Kidney capillary endothelial cell (primary cell): ENCODE data around the gene RALB.

Experiments
- DNase-seq: peaks from one replicate; pipeline ENCODE4 v3.0.0-alpha.2; 2018; ENCODE audit warnings: low spot score

The RALB gene, protein sequence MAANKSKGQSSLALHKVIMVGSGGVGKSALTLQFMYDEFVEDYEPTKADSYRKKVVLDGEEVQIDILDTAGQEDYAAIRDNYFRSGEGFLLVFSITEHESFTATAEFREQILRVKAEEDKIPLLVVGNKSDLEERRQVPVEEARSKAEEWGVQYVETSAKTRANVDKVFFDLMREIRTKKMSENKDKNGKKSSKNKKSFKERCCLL

DNA sequence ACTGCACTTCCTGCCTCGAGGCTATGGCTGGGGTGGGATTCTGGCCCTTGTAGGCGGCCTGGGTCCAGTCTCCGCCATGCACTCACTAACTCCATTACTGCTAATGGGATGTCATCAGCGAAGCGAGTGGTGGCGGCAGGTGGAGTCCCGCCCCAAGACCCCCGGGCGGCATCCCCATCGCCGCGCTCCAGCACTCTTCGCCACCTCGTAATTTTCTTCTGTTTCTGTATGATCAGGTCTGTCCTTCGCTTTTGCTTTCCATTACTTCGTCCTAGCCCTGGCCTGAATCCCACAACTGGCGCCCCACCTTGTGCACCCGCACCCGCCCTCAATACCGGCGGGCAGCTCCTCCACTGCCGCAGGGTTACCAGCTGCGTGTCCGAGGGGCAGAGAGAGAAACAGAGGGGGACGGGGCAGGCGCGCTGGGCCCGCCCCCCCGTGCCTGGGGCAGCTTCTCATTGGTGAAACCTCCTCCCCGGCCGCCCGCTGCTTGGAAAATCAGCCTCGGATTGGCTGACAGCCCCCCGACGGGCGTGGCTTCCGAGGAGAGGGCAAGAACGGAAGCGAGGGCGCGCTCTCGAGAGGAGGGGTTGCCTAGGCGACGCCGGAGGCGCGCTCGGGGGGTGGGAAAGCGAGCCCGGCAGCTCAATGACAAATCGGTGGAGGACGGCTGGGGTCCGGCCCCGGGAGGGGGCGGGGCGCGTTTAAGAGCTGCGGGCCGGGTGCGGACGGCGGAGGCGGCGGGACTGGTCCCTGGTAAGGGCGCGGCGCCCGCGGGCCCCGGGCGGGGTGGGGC, at the start of gene RALB:
Gene RALB, plus strand, starts transcription at position 628 of the 796 bp plus-strand sequence. CDS start 25,813 bp downstream, outside the sequence.
- peak; percentile 96 for DNase-seq

DNA sequence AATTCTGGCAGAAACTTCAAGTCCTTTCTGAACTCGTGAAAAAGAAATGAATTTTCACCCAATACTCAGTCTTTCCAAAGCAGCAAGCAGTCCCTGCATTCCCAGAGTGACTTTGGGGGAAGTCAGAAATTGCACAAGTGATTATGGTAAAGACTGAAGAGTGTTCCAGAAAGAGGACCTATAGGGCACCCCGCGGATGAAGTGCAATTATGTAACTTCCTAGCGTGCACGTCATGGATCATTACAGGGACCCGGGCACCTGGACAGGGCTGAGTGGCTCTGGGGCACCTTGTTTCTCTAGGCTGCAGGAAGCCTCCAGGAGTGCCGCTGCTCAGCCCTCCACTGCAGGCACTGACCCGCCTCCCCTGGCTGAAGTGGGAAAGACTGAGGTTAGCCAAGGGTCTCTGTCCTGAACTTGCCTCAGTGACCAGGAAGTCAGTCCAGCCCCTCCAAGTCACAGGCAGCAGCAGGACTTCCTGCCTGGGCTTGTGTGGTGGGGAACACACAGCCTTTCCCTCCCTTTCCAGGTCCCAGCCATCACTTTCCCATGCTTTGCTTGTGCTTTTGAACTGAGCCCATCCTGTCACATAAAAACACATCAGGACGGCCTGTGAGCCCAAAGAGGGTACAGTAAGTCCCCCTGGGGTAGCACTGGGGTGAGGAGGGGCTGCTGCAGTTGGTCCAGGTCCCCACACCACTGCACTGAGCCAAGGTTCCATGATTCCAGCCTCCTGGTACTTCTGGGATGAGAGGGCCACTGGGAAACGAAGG, 49.2 kb upstream of the RALB start:
- no peak for DNase-seq

DNA sequence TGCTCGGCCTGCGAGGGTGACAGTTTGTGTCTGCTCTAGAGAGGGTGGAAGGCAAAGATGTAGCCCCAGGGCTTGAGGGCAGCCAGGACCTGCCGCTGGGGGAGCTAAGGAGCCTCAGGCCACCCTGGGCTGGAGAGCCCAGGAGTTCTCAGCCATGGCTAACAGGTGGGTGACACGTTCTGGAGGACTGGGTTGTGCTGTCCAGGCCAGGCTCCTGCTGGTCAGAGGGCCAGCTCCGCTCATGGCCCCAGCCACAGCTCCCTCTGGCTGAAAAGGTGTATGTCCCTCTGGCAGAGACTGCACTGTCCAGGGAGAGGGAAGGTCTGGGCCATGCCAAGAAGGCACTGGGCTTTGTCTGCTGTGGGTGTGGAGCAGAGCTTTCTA, 48.6 kb upstream of the RALB start:
- no peak for DNase-seq

DNA sequence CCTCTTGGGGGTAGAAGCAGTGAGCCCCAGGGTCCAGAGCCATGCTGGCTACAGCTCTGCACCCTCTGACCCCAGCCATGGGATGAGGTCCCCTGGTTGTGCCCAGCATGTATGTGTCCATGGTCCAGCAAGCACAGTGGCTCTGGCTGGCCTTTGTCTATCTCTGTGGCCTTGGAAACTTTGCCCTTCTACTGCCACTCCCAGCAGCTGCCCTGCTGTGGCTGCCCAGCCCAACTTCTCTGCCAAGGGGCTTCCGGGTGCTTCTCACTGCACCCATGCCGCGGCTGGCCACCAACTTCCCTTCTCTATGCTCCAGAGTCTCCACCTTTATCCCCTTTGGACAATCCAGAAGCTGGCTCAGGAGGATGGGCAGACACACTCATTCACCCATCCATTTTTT, 48.2 kb upstream of the RALB start:
- no peak for DNase-seq

DNA sequence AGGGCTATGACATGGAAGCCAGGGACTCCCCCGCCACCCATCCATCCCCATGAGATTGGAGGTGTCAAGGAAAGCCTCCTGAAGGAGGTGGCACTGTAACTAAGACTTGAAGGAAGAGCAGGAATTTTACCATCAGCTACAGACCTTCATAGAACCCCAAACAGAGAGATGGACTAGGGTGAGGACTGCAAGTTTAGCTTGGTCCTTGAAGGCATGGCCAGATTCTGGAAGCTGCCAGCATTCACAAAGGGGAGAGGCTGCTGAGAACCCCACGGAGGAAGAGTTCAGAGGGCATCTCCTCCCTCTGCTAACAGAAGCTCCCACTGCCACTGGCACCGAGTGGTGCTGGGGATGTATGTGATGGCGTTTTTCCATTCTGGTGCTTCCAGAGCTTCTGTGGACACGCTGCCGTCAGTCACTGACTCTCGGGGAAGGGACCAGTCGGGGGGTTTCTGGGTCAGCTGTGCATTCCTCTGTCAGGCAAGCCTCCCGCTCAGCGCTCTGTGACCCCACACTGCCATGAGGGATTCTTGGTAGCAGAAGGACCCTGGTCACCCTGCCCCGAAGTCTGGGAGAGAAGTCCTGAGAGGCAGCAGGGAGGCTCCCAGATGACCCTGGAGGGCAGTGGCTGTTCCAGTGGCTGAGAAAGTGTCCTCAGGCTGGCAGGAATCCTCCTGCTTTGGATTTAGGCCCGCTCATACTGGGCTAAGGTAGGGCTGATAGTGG, 47.5 kb upstream of the RALB start:
- no peak for DNase-seq

DNA sequence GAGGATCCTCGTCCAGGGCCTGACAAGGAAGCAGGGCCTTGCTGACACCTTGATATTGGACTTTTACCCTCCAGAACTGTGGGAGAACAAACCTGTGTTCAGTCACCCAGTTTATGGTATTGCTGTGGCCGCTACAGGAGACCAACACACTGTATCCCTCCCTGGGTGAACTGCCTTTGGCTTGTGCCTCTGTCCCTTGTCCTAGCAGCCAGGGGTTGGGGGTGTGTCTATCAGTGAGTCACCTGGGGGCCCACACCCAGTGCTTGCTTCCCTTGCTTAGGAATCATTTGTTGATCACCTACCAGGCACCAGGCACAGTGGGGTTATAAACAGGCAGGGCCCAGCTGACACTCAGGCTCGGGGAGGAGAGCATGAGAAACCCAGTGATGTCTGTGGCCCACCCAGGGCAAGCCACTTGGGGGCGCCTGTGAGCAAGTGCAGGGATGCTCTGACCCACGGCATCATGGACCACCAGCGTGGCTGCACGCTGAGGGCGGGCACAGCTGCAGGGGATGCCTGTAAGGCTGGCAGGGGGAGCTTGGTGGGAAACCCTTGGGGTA, 46.5 kb upstream of the RALB start:
- no peak for DNase-seq

DNA sequence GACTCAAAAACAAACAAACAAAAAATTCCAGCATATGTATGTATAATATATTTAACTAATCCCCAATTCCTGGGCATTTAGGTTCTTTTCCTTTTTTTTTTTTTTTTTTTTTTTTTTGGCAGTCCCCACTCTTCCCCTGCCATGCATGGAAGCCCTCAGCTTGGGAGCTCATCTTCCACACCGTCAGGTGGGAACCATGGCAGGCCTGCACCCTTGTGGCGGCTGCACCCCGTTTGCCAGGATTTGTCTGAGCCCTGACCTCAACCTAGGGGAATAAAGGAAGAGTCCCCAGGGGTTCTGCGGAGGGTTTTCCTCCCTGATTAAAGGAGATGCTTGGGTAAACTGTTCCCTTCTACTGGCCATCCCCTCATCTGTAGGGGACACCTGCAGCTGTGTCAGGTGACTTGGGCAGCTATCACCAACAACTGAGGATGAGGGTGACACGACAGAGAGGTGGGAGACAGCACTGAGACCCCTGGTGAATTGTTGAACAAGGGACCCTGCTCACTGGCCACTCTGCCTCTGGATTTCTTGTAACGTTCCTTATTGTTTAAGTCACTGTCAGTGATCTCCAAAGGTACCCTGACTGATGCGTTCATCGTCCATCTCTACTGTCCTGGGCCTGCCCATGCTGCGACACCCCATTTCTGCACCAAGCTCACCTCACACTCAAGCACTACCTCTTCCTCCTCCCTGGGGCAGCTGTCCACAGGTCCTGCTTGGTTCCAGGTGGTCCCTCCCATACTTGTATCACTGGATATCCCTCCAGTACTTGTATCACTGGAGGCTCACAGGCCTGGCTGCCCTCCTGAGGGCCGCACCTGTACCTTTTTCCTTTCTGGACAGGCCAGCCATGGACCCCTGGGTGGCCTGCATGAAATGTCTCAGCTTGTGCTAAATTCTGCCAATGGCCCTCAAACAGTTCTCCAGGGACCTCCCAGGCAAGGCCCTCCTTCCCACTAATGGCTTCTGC, 44.0 kb upstream of the RALB start:
- no peak for DNase-seq

DNA sequence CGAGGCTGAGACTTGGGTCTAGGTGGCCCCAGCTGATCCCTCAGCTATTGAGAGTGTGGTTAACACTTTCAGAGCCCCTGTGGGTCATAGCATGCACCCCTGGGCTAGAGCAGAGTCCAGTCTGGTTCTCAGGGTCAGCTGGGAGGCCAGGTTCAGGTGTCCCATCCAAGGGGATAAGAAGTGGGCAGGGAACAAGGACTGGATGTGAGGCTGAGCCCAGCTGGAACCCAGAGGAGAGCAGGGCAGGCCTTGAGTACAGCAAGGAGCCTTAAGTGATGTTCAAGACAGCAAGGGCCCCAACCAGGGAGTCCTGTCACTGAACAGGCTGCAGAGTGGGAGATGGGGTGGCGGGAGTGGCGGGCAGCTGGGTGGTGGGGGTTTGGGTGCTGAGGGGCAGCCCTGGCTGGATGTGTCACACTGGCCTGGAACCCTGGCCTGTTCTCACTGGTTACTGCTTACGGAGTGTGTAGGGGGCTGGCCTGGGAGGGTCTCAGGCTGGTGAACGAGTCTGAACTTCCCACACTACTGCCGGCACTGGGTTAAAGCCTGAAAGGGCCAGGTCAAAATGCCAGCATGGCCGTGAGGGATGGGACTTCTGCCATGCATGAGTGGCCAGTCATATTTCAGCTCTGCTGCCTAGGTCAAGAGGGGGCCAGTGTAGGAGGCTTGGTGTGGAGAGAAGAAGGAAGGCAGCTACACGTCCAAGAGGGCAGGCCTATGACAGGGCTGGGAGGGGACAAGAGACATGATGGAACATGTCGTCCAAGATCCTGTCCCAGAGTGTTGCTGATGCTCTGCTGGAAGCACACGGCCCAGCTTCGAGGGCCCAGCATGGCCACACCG, 43.0 kb upstream of the RALB start:
- no peak for DNase-seq

DNA sequence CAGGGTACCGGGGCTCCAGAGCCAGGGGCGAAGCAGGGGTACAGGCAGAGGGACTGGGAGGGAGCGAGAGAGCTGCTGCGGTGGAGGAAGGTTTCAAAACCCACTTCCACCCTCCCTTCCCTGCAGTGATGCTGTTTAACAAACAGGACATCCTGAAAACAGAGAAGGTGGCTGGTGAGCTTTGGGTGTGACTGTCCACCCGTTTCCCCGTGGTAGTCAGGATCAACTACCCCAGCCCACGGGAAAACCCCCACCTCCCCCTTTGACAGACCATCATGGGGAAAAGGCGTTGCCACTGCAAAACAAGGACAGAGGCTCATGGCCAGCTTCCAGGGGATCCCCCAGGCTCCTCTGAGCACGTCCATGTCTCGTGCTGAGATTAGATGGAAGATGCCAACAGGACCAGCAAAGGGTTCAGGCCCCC, 42.4 kb upstream of the RALB start:
- DNase-seq, result no peak

DNA sequence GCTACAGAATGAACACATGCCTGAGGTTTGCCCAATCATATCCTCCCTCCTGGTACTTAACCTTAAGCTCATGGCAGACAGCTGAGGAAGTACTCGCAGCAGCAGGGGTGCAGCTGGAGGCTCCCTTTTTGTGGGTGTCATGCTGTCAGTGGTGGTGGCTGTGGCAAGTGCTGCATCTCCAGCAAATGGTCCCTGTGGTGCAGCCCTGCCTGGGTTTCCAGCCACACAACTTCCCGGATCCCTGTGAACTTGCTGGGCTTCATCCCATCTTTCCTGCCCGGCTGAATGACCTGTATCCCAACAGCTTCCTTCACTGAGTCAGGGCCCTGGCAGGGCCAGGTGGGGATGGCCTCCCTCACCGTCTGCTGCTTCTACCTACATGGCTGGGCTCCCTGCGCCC, 34.5 kb upstream of the RALB start:
- DNase-seq, result no peak

DNA sequence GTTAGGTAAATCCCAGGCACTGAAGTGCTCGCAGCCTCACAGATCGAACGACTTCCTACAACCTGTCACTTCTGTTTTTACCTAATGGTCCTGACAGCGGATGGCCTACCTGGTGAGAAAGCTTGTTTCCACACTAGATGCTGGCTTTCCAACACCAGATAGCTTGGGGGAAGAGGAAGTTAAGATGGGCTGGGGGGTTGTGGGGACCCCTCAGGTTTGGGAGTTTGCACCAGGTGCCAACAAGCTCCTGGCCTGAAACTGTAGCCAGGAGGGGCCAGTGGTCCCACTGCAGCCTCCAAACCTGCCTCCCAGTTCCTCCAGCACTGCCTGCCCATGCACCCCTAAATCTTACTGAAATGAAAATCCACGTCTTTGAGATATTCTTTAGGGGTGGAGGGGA, 33.4 kb upstream of the RALB start:
- no peak for DNase-seq

DNA sequence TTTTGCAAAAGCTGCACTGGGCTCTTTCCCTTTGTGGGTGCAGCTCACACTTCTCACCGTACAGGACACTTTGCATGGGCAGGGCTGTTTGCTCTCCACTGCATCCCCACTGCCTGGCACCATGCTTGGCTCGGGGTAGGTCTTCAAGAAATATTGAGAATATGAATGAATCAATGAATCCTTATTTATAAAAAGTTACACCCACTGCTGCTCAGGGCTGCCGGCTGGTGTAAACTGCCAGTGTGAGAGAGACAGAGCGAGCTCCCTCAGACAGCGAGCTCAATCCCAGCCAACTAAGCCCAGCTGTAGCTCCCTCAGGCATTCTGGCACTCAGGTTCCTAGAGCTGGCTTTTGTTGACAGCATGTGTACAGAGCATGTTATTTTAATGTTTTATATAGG, 32.9 kb upstream of the RALB start:
- no peak for DNase-seq

DNA sequence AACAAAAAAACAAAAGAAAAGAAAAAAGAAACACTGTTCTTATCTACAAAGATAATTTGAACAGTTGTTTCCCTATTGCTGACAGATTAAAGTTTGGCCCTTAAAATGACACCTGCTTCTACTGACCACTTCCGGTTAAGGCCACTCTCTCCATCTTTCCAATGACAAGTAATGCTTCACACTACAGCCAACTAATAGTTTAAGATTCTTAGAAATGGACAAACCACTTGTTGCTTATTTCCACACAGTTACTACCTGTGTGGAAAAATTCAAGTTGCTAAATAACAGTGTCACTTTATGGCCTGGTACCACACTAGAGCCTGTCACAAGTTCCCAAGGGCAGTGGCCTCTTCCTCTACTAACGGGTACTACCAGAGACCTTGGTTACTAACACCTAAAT, 31.9 kb upstream of the RALB start:
- no peak for DNase-seq

DNA sequence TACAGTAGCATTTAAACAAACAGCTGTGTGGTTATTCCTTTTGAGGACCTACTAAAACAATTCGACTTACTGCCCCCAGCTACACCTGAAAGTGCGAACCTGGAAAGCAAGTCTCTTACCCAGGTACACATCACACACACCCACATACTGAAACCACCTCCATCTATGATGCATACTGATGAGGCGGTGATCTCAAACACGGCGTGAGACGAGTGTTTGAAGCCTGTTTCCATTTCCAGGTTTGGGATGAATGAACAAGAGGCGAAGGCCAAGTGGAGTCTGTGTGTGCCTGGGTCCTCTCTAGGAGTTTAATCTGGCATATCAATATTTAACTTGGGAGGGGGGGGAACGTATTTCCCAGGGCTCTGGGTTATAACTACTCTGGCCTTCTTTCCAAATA, 31.0 kb upstream of the RALB start:
- no peak for DNase-seq

DNA sequence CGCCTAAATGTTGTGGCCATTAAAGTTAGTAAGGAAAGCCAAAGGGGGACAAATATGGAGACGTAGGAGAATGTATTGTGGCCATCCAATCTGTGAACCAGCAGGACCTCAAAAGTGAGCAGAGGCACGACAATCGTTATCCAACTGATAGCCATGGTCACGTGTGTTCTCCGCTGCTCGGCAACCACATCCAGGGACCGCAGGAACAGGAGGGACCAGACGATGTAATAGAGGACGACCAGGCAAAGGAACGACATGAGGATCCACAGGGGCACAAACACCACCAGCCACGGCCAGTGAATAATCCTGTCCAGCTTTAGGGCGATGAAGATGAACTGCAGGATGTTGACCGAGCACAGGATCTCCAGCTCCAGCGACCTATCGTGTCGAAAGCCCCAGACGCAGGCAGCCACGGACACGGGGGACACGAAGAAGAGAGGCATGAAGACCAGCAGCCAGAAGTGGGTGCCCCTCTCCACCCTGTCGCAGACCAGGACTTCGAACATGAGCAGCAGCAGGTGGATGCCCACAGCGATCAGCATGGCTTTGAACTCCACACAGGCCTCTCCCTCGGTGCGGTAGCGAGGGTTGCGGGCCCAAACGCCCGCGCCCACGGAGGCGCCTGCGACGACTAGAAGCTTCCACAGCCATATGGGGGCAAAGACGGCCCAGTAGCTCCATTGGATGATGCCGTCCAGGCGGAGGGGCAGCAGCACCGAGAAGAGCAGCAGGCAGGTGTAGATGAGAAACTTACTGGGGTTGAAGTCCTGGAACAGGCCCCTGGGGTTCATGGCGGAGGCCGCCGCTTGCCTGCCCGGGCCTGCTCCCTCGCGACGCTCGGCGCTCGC, 30.2 kb upstream of the RALB start:
- DNase-seq, result no peak

DNA sequence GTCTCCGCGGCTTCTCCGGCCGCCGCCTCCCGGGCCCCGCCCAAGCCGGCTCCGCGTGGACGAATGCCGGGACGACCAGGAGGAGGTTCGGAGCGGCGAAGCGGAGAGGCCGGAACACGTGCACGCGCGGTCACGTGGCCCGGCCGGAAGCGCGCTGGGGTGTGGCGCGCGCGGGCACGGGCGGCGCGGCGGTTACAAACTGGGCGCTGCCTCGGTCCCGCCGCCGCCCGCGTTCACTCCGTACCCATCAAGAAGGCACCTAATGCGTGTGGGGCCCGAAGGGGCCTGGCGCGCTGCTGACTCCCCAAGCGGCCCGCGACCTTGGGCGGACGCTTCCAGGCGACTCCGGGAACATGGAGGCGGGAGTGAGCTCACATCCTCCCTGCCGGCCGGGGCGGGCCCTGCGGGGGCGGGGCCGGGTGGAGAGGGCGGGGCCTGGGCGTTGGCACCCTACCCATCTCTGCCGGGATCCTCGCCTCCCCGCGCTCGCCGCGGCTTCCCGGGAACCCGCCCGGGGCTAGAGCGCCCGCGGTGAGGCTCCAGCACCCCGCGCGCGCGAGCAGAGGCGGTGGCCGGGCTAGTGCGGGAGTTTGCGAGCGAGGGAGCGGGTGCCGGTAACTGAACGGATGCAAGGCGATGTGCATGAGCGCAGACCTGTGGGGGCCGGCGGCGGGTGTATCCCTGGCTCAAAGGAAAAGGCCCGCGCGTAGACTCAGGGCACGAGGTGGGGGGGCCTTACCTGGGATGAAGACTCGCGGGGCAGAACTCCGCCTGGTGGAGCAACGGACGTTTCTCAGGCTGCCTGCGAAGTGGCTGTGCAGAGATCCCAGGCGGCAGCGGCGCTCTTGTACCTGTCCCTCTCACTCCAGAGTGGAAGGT, 29.4 kb upstream of the RALB start, which contains the start of gene TMEM185B:
Gene TMEM185B, minus strand, starts transcription at position 367 of the 879 bp plus-strand sequence. CDS start 424 bp downstream, outside the sequence.
- DNase-seq, result peak; percentile 77

DNA sequence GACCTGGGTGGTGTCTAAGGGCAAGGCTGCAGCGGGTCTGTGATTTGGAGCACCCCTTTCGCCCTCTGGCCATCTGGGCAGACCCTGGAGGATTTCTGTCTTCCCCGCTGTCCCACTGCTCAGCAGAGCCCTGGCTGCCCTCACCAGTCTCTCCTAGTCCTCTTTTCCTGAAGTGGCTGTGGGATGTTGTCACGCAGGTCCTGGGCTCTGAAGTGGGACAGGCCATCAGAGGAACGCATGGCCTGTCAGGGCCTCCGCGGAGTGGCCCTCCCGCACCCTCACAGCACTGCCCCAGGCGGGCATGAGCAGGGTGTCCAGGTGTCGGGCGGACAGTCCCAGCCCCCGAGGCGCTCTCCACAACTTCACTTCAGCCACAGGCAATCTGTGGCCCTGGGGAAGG, 28.4 kb upstream of the RALB start:
- DNase-seq, result no peak
